DND-41 (cell line): Measurements from ENCODE around the gene TSC2.

ENCODE experiments used
- ATAC-seq: fragments of 200-7000 bp; cut with Tn5 transposase; 3 replicates; pipeline ENCODE4 v1.9.1; 2021; ENCODE audit warnings: low read depth; ENCODE audit not compliant: insufficient read depth
- DNase-seq: peaks from one replicate; pipeline ENCODE4 v3.0.0-alpha.2; 2020
- H2AFZ ChIP-seq: 2 replicates; pipeline ENCODE4 v1.6.0; 2012; ENCODE audit warnings: low read depth, low read length
- H3K27ac ChIP-seq: 2 replicates; pipeline ENCODE4 v1.5.1; 2012; ENCODE audit warnings: low read length, inconsistent platforms
- H3K27me3 ChIP-seq: fragments of 200-600 bp; sonication (generic); 2 replicates; pipeline ENCODE4 v1.6.0; 2012; ENCODE audit warnings: low read length, mild to moderate bottlenecking, inconsistent platforms; ENCODE audit not compliant: insufficient read depth, poor library complexity
- H3K36me3 ChIP-seq: 2 replicates; pipeline ENCODE4 v1.5.1; 2012; ENCODE audit warnings: low read length, inconsistent platforms; ENCODE audit not compliant: insufficient read depth
- H3K4me1 ChIP-seq: 2 replicates; pipeline ENCODE4 v1.5.1; 2012; ENCODE audit warnings: mild to moderate bottlenecking, low read length; ENCODE audit not compliant: insufficient read depth
- H3K4me2 ChIP-seq: 2 replicates; pipeline ENCODE4 v1.6.0; 2012; ENCODE audit warnings: mild to moderate bottlenecking, moderate library complexity, low read length, inconsistent platforms; ENCODE audit not compliant: insufficient read depth
- H3K4me3 ChIP-seq, 2 experiments: fragments of 200-600 bp in 1 of 2; shearing (Covaris generic) in 1 of 2; 2 replicates each; pipeline ENCODE4 v1.5.1; 2012 to 2016; ENCODE audit warnings: inconsistent platforms in 2 of 2, low read length in 2 of 2, mild to moderate bottlenecking in 2 of 2, low read depth in 1 of 2, moderate library complexity in 1 of 2
- H3K79me2 ChIP-seq: 2 replicates; pipeline ENCODE4 v1.6.0; 2012; ENCODE audit warnings: low read length, inconsistent platforms; ENCODE audit not compliant: insufficient read depth
- H3K9ac ChIP-seq: 2 replicates; pipeline ENCODE4 v1.6.0; 2012; ENCODE audit warnings: low read depth, mild to moderate bottlenecking, inconsistent platforms, low read length, moderate library complexity
- H3K9me3 ChIP-seq: 2 replicates; pipeline ENCODE4 v1.5.1; 2012; ENCODE audit warnings: low read length, moderate library complexity, mild to moderate bottlenecking, inconsistent platforms; ENCODE audit not compliant: insufficient read depth, severe bottlenecking
- H4K20me1 ChIP-seq: 2 replicates; pipeline ENCODE4 v1.6.0; 2012; ENCODE audit warnings: low read length; ENCODE audit not compliant: insufficient read depth
- CTCF ChIP-seq: IDR thresholded peaks from 2 replicates; pipeline ENCODE4 v1.5.1; 2012; ENCODE audit warnings: borderline replicate concordance, low read length, moderate library complexity, mild to moderate bottlenecking; ENCODE audit not compliant: poor library complexity, severe bottlenecking; ENCODE audit errors: extremely low read depth
- EZH2 ChIP-seq: IDR thresholded peaks from 3 replicates; pipeline ENCODE4 v1.6.1; 2012; ENCODE audit warnings: borderline replicate concordance, low read depth, mild to moderate bottlenecking, moderate library complexity, low read length, inconsistent platforms; ENCODE audit not compliant: severe bottlenecking

The TSC2 gene

GRCh38 chr16:2030036-2030435 is 17.7 kb upstream of the TSC2 start:
- H3K27me3 ChIP-seq = peaks cover 33% of the 10 kb centered on the region
- H2AFZ ChIP-seq = no peak overlapping the region
- no peak overlapping the region for H3K27ac ChIP-seq
- H3K79me2 ChIP-seq = no peaks in the 10 kb centered on the region
- H3K36me3 ChIP-seq = no peaks in the 10 kb centered on the region
- H3K4me1 ChIP-seq = peaks cover 2% of the 10 kb centered on the region; the same call in 1 of the 2 replicates
- TF ChIP-seq EZH2 (no peak), CTCF (no peak)
- H4K20me1 ChIP-seq = peaks cover 10% of the 10 kb centered on the region
- no peak overlapping the region for H3K9ac ChIP-seq
- no peak for ATAC-seq
- H3K4me2 ChIP-seq = no peak overlapping the region
- H3K4me3 ChIP-seq = no peak overlapping the region
- no peak for DNase-seq
- H3K9me3 ChIP-seq = no peaks in the 10 kb centered on the region

- H3K4me3 ChIP-seq = no peak overlapping the region
- no peak overlapping the region for H3K4me2 ChIP-seq
- peaks cover 10% of the 10 kb centered on the region for H4K20me1 ChIP-seq
- H3K79me2 ChIP-seq = no peaks in the 10 kb centered on the region
- DNase-seq (no peak), ATAC-seq (no peak)
- peaks cover 28% of the 10 kb centered on the region for H3K27me3 ChIP-seq
- H3K4me1 ChIP-seq = peaks cover 2% of the 10 kb centered on the region; the same call in 1 of the 2 replicates
- TF ChIP-seq CTCF = no peak
- no peak for TF ChIP-seq EZH2
- no peaks in the 10 kb centered on the region for H3K9me3 ChIP-seq
- H3K36me3 ChIP-seq = no peaks in the 10 kb centered on the region
- H3K9ac ChIP-seq = no peak overlapping the region
- no peak overlapping the region for H2AFZ ChIP-seq
- no peak overlapping the region for H3K27ac ChIP-seq
Observed at GRCh38 chr16:2031081-2031577, 16.7 kb upstream of the TSC2 start.

- no peak overlapping the region for H2AFZ ChIP-seq
Observed at GRCh38 chr16:2032285-2033056, 15.3 kb upstream of the TSC2 start.

More at GRCh38 chr16:2032285-2033056, 15.3 kb upstream of the TSC2 start:
- no peak for TF ChIP-seq EZH2
- TF ChIP-seq CTCF = no peak
- ATAC-seq (no peak), DNase-seq (no peak)
- Histone ChIP-seq H3K27me3 (peaks cover 17% of the 10 kb centered on the region), H4K20me1 (peaks cover 9% of the 10 kb centered on the region), H3K9ac (no peak overlapping the region), H3K4me2 (no peak overlapping the region), H3K4me3 (no peak overlapping the region), H3K27ac (no peak overlapping the region), H3K9me3 (no peaks in the 10 kb centered on the region), H3K36me3 (no peaks in the 10 kb centered on the region), H3K79me2 (no peaks in the 10 kb centered on the region), H3K4me1 (no peaks in the 10 kb centered on the region)
